Lung microvascular endothelial cell (primary cell): ENCODE data around the gene GPC2. TPM values are rescaled to one million over a fixed set of nuclear protein-coding genes. Genes with fewer than 3 reads are reported as not detected.
A peak's percentile ranks its signal among the peaks of the same experiment; 100 is the strongest.

Source experiments
- DNase-seq, 2 donors: peaks; one replicate each; pipeline versions ENCODE4 v3.0.0 to v3.0.0-alpha.2; 2010; ENCODE audit warnings: low read depth in 2 of 2
- total RNA-seq: library from RNA; depleted of rRNA; stranded (reverse); fragments of >200 nt; gene quantifications from 2 replicates; pipeline ENCODE4 v1.2.1, GENCODE V29; 2014

Gene GPC2
- total RNA-seq, 1 donor from 2014 or later = 2.2 TPM

GRCh38 chr7:100122067-100122466, 55.1 kb downstream of the GPC2 start:
- DNase-seq = no peak

DNA sequence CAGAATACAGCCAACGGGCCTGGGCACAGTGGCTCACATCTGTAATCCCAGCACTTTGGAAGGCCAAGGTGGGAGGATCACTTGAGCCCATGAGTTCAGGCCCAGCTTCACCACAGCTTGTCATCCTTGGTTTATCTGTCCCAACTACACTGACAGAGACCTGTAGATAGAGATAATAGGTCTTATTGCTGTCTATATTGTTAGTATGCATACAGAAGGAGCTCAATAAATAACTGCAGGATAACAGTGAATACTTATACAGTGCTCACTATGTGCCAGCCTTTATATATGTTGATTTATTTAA, 56.5 kb downstream of the GPC2 start:
- DNase-seq = no peak

- DNase-seq = peak; percentile 48 to 64
These were observed 57.0 kb downstream of the GPC2 start for GRCh38 chr7:100119970-100120732.

Other genes starting within 250 kb of the GPC2 start
- gene GJC3, start 247.8 kb downstream of the GPC2 start, total RNA-seq = 0.65 and 1.2 TPM in 2 replicates
- not detected in 2 replicates for gene AZGP1, start 201.3 kb downstream of the GPC2 start, total RNA-seq
- gene ZKSCAN1, start 161.8 kb downstream of the GPC2 start, total RNA-seq = 20.7 and 30.0 TPM in 2 replicates
- 5.2 and 7.7 TPM in 2 replicates for gene ZSCAN21, start 127.6 kb downstream of the GPC2 start, total RNA-seq
- 18.1 and 26.0 TPM in 2 replicates for gene ZNF3, start 95.7 kb downstream of the GPC2 start, total RNA-seq
- gene COPS6, start 88.4 kb downstream of the GPC2 start, total RNA-seq = 57.1 and 73.9 TPM in 2 replicates
- 25.8 and 61.0 TPM in 2 replicates for gene MCM7, start 76.0 kb downstream of the GPC2 start, total RNA-seq
- 12.5 and 13.1 TPM in 2 replicates for gene AP4M1, start 75.7 kb downstream of the GPC2 start, total RNA-seq
- 17.0 and 20.8 TPM in 2 replicates for gene TAF6, start 58.0 kb downstream of the GPC2 start, total RNA-seq
- 23.1 and 26.2 TPM in 2 replicates for gene CNPY4, start 57.7 kb downstream of the GPC2 start, total RNA-seq
- 2.0 and 2.4 TPM in 2 replicates for gene MBLAC1, start 50.4 kb downstream of the GPC2 start, total RNA-seq
- 96.6 and 125 TPM in 2 replicates for gene LAMTOR4, start 28.5 kb downstream of the GPC2 start, total RNA-seq
- gene TRAPPC14, start 18.7 kb downstream of the GPC2 start, total RNA-seq = 3.9 and 6.0 TPM in 2 replicates
- gene GAL3ST4, start 8.8 kb downstream of the GPC2 start, total RNA-seq = under 0.01 and 0.22 TPM in 2 replicates
- gene STAG3, start 537 bp upstream of the GPC2 start, total RNA-seq = 0.20 and 0.22 TPM in 2 replicates
- not detected in 2 replicates for gene PVRIG, start 42.6 kb upstream of the GPC2 start, total RNA-seq
- not detected in 2 replicates for gene SPDYE3, start 130.3 kb upstream of the GPC2 start, total RNA-seq
- 5.2 and 21.6 TPM in 2 replicates for gene PILRB, start 180.7 kb upstream of the GPC2 start, total RNA-seq
- 0.20 and 0.22 TPM in 2 replicates for gene PILRA, start 196.1 kb upstream of the GPC2 start, total RNA-seq